ENCODE data around the gene DOCK10.

- TF ChIP-seq CTCF (IDR thresholded peaks at IDR 0.05) (no peak), POLR2A (IDR thresholded peaks at IDR 0.05) (no peak)
These were observed 54.5 kb downstream of the DOCK10 start for GRCh38 chr2:224987733-224988132.

Data from heart left ventricle (tissue), 13 donors.